ENCODE results near the gene OR2AG2. TPM values are rescaled to one million over a fixed set of nuclear protein-coding genes. Genes with fewer than 3 reads are reported as not detected.
"Not testable (repeated sequence)": the region's sequence is repeated elsewhere in the genome, so short reads cannot be mapped to it uniquely, and the experiment has no call there.

The OR2AG2 gene
- not detected for total RNA-seq

DNA sequence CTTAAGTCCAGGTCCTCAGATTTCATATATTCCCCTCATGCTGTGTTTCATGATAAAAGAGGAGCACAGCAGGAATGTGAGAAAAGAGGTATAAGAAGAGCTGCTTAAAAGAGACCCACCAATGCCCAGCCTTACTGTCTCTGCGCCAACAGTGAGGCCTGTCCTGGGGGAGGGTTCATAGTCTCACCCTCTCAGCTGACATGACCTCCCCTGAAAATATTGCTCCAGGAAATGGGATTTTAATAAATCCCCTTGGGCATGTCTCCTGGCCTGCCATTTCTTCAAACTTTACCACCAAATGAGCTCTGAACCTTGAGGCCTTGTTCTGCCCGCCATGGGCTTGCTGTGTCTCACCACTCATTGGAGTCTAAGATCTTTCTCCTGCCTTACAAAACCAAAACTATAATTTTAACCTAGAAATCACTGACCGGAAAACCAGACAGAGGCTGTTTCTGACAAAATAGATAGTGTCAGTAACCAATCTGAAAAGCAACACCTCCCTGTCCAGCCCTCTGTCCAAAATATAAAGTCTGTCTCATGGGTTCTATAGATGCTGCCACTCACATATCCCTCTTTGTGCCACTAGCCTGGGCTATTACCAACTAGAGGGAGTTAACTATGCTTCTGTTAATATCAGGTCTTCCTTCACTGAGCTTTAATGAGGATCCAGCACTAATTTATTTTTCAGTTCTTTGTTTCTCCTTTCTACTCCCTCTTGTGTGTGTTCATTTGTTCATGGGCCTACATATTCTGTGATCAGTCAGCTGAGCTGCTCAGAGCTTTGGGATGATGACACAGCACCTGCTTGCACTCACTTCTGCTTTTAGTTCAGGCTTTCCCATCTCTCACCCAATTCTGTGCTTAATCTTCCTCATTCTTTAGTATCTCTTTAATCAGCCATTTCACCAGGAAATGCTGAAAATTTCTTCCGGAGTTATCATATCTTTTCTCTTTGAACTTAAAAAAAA, at the start of gene OR2AG2:
OR2AG2 (minus strand) TSS at position 51 of the 968 bp plus-strand sequence. CDS start 3,019 bp downstream, outside the sequence.
- no peak for DNase-seq

DNA sequence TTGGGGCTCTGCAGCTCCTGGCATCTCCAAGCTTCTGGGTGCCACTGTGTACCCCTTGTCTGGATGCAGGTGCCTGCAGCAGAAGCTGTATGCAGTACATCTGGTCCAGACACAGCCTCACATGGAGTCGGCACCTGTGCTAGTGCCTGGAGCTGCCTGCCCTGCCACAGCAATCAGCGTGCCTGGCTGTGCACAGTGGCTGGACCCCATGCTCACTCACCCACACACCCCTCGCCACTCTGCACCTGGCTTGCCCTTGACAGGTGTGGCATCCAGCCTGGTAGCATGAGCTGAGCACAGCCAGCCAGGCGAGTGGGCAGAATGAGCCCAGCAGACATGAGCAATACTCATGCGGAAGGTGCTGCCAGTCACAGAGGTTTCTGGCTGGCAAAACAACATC, 47.2 kb upstream of the OR2AG2 start:
- DNase-seq = no peak

DNA sequence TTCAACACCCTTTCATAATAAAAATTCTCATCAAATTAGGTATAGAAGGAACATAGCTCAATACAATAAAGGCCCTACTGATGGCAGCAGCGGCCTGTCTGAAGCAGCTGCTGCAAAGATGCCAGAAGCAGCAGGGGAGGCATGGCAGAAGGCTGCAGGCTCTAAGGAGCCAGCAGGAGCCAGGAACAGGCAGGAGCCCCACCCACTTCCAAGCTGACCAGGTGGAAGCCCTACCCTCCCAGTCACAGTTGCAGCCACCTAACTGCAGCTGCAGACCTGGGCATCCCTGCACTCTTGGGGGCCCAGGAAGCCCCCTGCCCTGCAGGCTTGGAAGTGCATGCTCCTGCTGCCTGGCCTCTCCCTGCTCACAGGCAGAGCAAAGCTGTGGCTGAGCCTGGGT, 45.9 kb upstream of the OR2AG2 start:
- DNase-seq = no peak

GRCh38 chr11:6813656-6814055, 41.9 kb upstream of the OR2AG2 start:
- DNase-seq = no peak

DNA sequence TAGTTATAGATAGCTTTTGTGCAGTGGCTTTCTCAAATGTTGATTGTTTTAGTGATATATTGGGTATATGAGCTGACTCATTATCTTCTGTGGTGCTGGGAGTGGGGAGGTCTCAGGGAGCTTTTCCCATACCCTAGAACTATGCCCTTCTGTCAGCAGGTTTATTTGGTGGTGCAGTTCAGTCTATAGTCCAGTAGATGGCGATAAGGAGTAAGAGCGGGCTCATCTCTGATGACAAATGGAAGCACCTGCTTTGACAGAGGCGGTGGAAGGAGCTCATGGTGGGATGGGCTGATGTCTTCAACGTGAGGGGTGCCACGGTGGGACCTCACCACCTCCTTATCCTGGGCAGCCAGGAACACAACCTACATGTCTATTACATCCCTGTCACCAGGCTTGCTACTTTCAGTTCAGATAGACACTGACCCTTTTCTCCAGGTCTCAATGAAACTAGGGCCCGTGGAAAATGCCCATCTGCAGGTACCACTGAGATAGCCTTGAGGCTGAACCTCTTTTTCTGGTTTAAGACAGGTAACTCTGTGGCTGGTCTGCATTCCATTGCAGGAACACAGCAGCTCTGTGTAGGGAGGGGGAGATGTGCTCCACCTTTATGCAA, 40.7 kb upstream of the OR2AG2 start:
- DNase-seq = peak; percentile 3

- not testable (repeated sequence) for DNase-seq
These were observed 29.3 kb upstream of the OR2AG2 start for GRCh38 chr11:6801075-6801474.

GRCh38 chr11:6799402-6799801, 27.6 kb upstream of the OR2AG2 start, which contains the start of gene OR6A2:
Gene OR6A2, minus strand, starts transcription at chr11:6799689. Its CDS starts 3,981 bp downstream, at chr11:6795708.
- no peak for DNase-seq

GRCh38 chr11:6794639-6795038, 22.9 kb upstream of the OR2AG2 start:
- no peak for DNase-seq

GRCh38 chr11:6790546-6790945, 18.8 kb upstream of the OR2AG2 start:
- no peak for DNase-seq

DNA sequence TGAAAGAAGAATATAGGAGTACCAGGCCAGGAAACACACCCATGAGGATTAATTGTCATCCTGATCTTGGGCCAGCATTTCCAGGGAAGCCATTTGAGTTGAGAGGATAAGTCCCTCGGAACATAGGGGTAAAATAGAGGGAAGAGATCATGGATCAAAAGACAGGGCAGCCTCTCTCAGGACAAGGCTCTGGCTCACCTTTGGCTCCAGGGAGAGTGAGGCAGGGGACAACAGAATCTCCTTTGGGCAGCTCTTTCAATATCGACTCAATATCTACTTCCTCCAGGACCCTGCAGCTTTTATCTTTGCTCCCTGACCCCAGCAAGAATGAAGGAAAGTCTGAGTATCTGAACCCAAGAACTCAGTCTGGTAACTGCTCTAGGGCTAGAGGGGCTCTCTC, 10.9 kb upstream of the OR2AG2 start, which contains the start of gene OR2AG1:
OR2AG1 (plus strand) TSS at position 301 of the 400 bp plus-strand sequence. CDS start 2,018 bp downstream, outside the sequence.
- DNase-seq = no peak

DNA sequence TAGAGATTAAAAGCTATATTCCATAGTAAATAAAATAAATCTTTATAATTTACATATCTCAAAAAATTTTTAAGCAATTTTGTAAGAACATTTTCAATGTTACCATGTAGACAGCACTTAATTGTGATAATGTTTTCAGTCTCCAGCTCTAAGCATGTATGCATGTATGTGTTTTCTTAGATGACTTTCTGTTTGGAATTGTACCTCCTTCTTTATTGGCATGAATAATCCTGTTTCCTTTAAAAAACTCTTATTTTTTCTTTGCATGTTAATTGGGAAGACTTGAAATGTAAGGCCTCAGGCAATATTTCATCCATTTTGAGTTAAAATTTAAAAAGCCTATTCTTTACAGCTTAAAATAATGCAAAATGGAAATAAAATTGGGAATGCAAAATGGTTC, 9.1 kb upstream of the OR2AG2 start:
- no peak for DNase-seq

GRCh38 chr11:6778518-6778917, 6.7 kb upstream of the OR2AG2 start:
- no peak for DNase-seq

- peak; percentile 43 for DNase-seq
These were observed 14.3 kb downstream of the OR2AG2 start for GRCh38 chr11:6757373-6757967.

DNA sequence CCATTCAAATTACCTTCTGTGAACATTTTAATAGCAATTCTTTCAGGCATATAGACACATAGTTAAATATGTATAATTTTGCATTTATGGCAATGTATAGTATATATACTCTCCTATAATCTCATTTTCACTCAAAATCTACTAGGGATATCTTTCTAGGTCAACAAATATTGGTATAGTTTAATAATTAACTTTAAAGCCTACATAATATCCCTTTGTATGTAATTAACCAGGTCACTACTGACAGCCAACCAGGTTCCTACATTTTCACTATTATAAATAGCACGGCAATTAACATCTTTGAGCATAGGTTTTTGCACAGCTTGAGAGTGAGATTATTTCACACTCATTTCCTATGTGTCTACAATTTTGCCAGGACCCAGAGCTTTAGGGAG, 15.8 kb downstream of the OR2AG2 start:
- DNase-seq = no peak

DNA sequence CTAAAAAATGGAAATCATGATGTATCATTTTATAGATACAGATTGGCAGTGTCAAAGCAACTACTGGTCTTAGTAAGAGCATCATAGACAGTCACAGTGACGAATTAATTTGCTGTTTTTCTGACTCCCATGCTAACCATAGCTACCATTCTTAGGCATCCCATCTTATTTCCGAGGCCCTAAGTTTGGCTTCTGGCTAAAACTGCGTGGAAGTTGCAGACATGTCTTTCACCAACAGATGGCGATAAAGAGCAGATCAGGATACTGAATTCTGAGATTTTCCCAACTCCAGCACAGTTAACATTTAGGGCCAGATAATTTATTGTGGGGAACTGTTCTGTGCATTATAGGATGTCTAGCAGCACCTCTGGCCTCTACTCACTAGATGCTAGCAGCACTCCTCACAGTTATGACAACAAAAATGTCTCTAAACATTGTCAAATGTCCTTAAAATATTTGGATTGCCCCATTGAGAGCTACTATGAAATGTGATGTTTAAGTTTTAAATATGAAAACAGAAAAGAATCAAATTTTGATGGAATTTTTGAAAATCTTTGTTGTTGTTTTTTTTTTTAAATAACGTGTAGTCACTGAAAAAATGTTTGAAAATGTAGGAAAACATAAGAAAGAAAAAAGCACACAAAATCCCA, 16.3 kb downstream of the OR2AG2 start:
- no peak for DNase-seq

GRCh38 chr11:6747097-6747668, 24.6 kb downstream of the OR2AG2 start:
- DNase-seq = no peak

- DNase-seq = no peak
These were observed 25.1 kb downstream of the OR2AG2 start for GRCh38 chr11:6746626-6747025.

- peak; percentile 32 for DNase-seq
These were observed 25.6 kb downstream of the OR2AG2 start for GRCh38 chr11:6746086-6746618.

GRCh38 chr11:6745465-6746015, 26.2 kb downstream of the OR2AG2 start:
- DNase-seq = no peak

DNA sequence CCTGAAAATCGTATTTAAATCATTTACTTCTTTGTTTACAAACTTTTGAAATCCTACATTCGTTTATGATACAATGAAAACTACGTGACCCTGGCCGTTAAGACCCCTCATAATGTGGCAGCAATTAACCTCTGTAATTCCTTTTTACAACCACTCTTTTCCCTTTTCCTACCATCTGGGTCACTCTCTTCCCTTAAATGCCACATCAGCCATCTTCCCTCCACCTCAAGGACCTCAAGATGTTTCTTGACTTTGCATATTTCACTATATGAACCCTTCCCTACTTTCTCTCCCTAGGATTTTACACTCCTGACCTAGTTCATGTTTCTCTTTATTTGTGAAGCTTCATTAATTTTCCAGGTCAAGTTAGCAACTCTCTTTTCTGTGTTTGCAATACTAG, 26.8 kb downstream of the OR2AG2 start:
- no peak for DNase-seq

- no peak for DNase-seq
These were observed 29.5 kb downstream of the OR2AG2 start for GRCh38 chr11:6742260-6742659.

DNA sequence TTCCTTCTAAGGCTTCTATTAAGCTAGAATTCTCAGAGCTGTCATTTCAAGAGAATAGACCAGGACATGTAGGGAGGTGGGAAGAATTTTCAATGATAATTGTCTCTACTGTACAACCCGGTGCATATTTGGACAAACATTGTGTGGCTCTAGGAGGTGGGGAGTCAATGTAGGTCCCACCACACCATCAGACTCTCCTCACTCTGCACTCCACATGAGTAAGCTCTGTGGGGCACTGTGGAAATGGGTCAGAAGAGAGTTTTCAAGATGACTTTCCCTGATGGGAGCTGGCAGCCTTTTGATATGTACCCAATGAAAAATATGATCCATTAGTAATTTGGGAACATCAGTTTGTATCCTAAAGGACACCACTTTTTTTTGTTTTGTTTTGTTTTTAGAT, 33.2 kb downstream of the OR2AG2 start:
- no peak for DNase-seq
